HCT116 (cell line): Measurements from ENCODE around the gene PBX3. TPM values are rescaled to one million over a fixed set of nuclear protein-coding genes. Genes with fewer than 3 reads are reported as not detected.

Source experiments
- ATAC-seq: fragments of 200-7000 bp; cut with Tn5 transposase; 2 replicates; pipeline ENCODE4 v1.9.1; 2020; ENCODE audit warnings: mild to moderate bottlenecking, moderate library complexity
- BruUV-seq: library from RNA; stranded (reverse); fragments of 400-500 nt; replicated peaks from 2 replicates; lab custom pipeline; 2021; lab: Mats Ljungman, UMichigan
- CTCF ChIA-PET: fragments of 300-600 bp; sonication (Branson Sonifier 250); formaldehyde crosslinking; loops from one replicate; lab custom pipeline; 2021; ENCODE audit warnings: antibody characterized with exemption; lab: Charles Lee
- POLR2A ChIA-PET: fragments of 300-600, 350-600 bp; sonication (Branson Sonifier 250); formaldehyde crosslinking; loops from one replicate; lab custom pipeline; 2021; ENCODE audit warnings: antibody characterized with exemption; lab: Charles Lee
- RAD21 ChIA-PET, 2 experiments: fragments of 300-600 bp; sonication (Branson Sonifier 250); formaldehyde crosslinking; loops; one replicate each; lab custom pipeline; 2023; ENCODE audit warnings: low total read pairs in 2 of 2; ENCODE audit not compliant: uncharacterized antibody in 2 of 2, unreplicated experiment in 2 of 2, low non-redundant PET in 1 of 2; lab: Charles Lee
- DNase-seq: peaks from one replicate; pipeline ENCODE4 v3.0.0-alpha.2; 2010; ENCODE audit warnings: low read depth, low spot score
- H2AFZ ChIP-seq: fragments of 200-600 bp; shearing (Covaris generic), sonication (generic); 2 replicates; pipeline ENCODE4 v1.6.1; 2017; ENCODE audit warnings: low read depth, mixed run types, mixed read lengths, antibody characterized with exemption, low read length; ENCODE audit not compliant: poor library complexity, severe bottlenecking
- H3K27ac ChIP-seq: 2 replicates; pipeline ENCODE4 v1.5.1; 2012; ENCODE audit warnings: low read depth, low read length
- H3K27me3 ChIP-seq: fragments of 200-600 bp; sonication (generic); 2 replicates; pipeline ENCODE4 v1.6.1; 2016; ENCODE audit warnings: mixed run types, low read length, mixed read lengths; ENCODE audit not compliant: insufficient read depth
- H3K36me3 ChIP-seq, 2 experiments: fragments of 200-500 bp in 1 of 2; fragments of 200-600 bp in 1 of 2; sonication (Bioruptor generic) in 1 of 2; sonication (generic) in 1 of 2; 2 replicates each; pipeline versions ENCODE4 v1.5.1 to v1.6.1; 2014 to 2016; ENCODE audit warnings: low read length in 2 of 2, inconsistent platforms in 1 of 2, mixed read lengths in 1 of 2, mixed run types in 1 of 2; ENCODE audit not compliant: insufficient read depth in 2 of 2, control insufficient read depth in 1 of 2
- H3K4me1 ChIP-seq, 2 experiments: fragments of 200-600 bp in 1 of 2; sonication (generic) in 1 of 2; 2 replicates each; pipeline versions ENCODE4 v1.5.1 to v1.6.1; 2012 to 2017; ENCODE audit warnings: low read length in 2 of 2, inconsistent platforms in 1 of 2, mild to moderate bottlenecking in 1 of 2, mixed read lengths in 1 of 2, mixed run types in 1 of 2, moderate library complexity in 1 of 2; ENCODE audit not compliant: insufficient read depth in 2 of 2, control insufficient read depth in 1 of 2
- H3K4me2 ChIP-seq: fragments of 200-600 bp; sonication (generic); 2 replicates; pipeline ENCODE4 v1.6.1; 2017; ENCODE audit warnings: mixed run types, low read length, mixed read lengths
- H3K4me3 ChIP-seq, 2 experiments: fragments of 200-600 bp in 1 of 2; sonication (generic) in 1 of 2; replicated peaks in 1 of 2; 2 replicates each; pipeline ENCODE4 v1.5.1; 2011 to 2016; ENCODE audit warnings: low read length in 2 of 2, control low read depth in 1 of 2, low read depth in 1 of 2, mild to moderate bottlenecking in 1 of 2, mixed read lengths in 1 of 2, mixed run types in 1 of 2
- H3K79me2 ChIP-seq: fragments of 200-600 bp; sonication (generic); 2 replicates; pipeline ENCODE4 v1.6.1; 2017; ENCODE audit warnings: mild to moderate bottlenecking, mixed run types, low read length, moderate library complexity, mixed read lengths; ENCODE audit not compliant: insufficient read depth
- H3K9ac ChIP-seq: fragments of 200-600 bp; sonication (generic); 2 replicates; pipeline ENCODE4 v1.6.1; 2016; ENCODE audit warnings: low read length, mixed read lengths
- H3K9me2 ChIP-seq: fragments of 200-600 bp; sonication (generic), shearing (Covaris generic); 2 replicates; pipeline ENCODE4 v1.6.1; 2017; ENCODE audit warnings: mixed run types, mild to moderate bottlenecking, moderate library complexity; ENCODE audit not compliant: insufficient read depth
- H3K9me3 ChIP-seq, 2 experiments: fragments of 200-500 bp in 1 of 2; fragments of 200-600 bp in 1 of 2; sonication (Bioruptor generic) in 1 of 2; sonication (generic) in 1 of 2; 2 replicates each; pipeline ENCODE4 v1.6.1; 2014 to 2017; ENCODE audit warnings: low read length in 2 of 2, mixed read lengths in 2 of 2, inconsistent platforms in 1 of 2, low read depth in 1 of 2, mild to moderate bottlenecking in 1 of 2, mixed run types in 1 of 2, moderate library complexity in 1 of 2; ENCODE audit not compliant: control insufficient read depth in 1 of 2, insufficient read depth in 1 of 2
- H4K20me1 ChIP-seq: fragments of 200-600 bp; sonication (generic), shearing (Covaris generic); 2 replicates; pipeline ENCODE4 v1.6.1; 2017; ENCODE audit warnings: mixed run types, mild to moderate bottlenecking, moderate library complexity; ENCODE audit not compliant: insufficient read depth
- CBX3 ChIP-seq: IDR thresholded peaks from 2 replicates; pipeline ENCODE4 v1.6.1; 2012; ENCODE audit warnings: low read depth
- CEBPB ChIP-seq: IDR thresholded peaks from 2 replicates; pipeline ENCODE4 v1.6.1; 2012; ENCODE audit warnings: low read depth
- CTCF ChIP-seq, 3 experiments: fragments of 200-600 bp in 1 of 3; sonication (generic) in 1 of 3; IDR thresholded peaks in 2 of 3; conservative IDR thresholded peaks in 1 of 3; 2 replicates each; pipeline ENCODE4 v1.5.1; 2012 to 2017; ENCODE audit warnings: low read depth in 2 of 3, low read length in 2 of 3, antibody characterized with exemption in 1 of 3, borderline replicate concordance in 1 of 3, control low read depth in 1 of 3, mild to moderate bottlenecking in 1 of 3, mixed read lengths in 1 of 3, mixed run types in 1 of 3, moderate library complexity in 1 of 3; ENCODE audit not compliant: insufficient read depth in 1 of 3
- EGR1 ChIP-seq: IDR thresholded peaks from 2 replicates; pipeline ENCODE4 v1.6.1; 2012; ENCODE audit warnings: low read depth
- ELF1 ChIP-seq: IDR thresholded peaks from 2 replicates; pipeline ENCODE4 v1.6.1; 2012; ENCODE audit warnings: low read depth, borderline replicate concordance
- FOSL1 ChIP-seq: IDR thresholded peaks from 2 replicates; pipeline ENCODE4 v1.6.1; 2012; ENCODE audit warnings: low read depth
- MAX ChIP-seq: IDR thresholded peaks from 2 replicates; pipeline ENCODE4 v1.6.1; 2012
- REST ChIP-seq: IDR thresholded peaks from 2 replicates; pipeline ENCODE4 v1.6.1; 2012; ENCODE audit warnings: low read depth
- ZNF274 ChIP-seq: fragments of 200-500 bp; sonication (Bioruptor generic); IDR thresholded peaks from 2 replicates; pipeline ENCODE4 v1.6.1; 2014; ENCODE audit warnings: mild to moderate bottlenecking, low read depth, low read length, inconsistent platforms
- intact Hi-C: fragments of 100-400 bp; cut with micrococcal nuclease; formaldehyde crosslinking; loops from 2 replicates; pipeline ENCODE4 v1.10.0; 2022
- total RNA-seq: library from RNA; stranded (reverse); gene quantifications from one replicate; pipeline ENCODE4 v1.2.1, GENCODE V29; 2021; ENCODE audit not compliant: unreplicated experiment

Gene PBX3
- total RNA-seq, 1 experiment from 2014 or later, result 13.5 TPM

GRCh38 chr9:126001581-126002225 is 254.5 kb downstream of the PBX3 start (continued):
- no peak for TF ChIP-seq CTCF (IDR thresholded peaks at IDR 0.05 in 2 of 3, conservative IDR thresholded peaks at IDR 0.05 in 1 of 3; ENCODE audit: borderline replicate concordance in 1 of 3, insufficient read depth in 1 of 3, low read depth in 2 of 3, low read length in 2 of 3)
- no peak for TF ChIP-seq CBX3
- no peak for TF ChIP-seq MAX

- Histone ChIP-seq H2AFZ (no peak overlapping the region), H3K9ac (no peak overlapping the region), H3K9me2 (no peaks in the 10 kb centered on the region), H3K27ac (no peak overlapping the region), H3K79me2 (no peaks in the 10 kb centered on the region), H3K27me3 (no peaks in the 10 kb centered on the region), H3K4me1 (no peaks in the 10 kb centered on the region), H3K4me3 (no peak overlapping the region), H3K9me3 (peaks cover 3 to 6% of the 10 kb centered on the region in 2 experiments; a peak in 2 of 4 replicates), H3K4me2 (no peak overlapping the region), H4K20me1 (no peaks in the 10 kb centered on the region), H3K36me3 (no peaks in the 10 kb centered on the region)
- RAD21 ChIA-PET, result no interaction called here
- TF ChIP-seq EGR1 (no peak), REST (no peak), ZNF274 (no peak), ELF1 (no peak), FOSL1 (no peak), CTCF (IDR thresholded peaks at IDR 0.05 in 2 of 3, conservative IDR thresholded peaks at IDR 0.05 in 1 of 3; ENCODE audit: borderline replicate concordance in 1 of 3, insufficient read depth in 1 of 3, low read depth in 2 of 3, low read length in 2 of 3) (no peak), CEBPB (no peak)
- no TSS peak for BruUV-seq
- CTCF ChIA-PET, result no interaction called here
- DNase-seq (no peak), ATAC-seq (no peak)
- POLR2A ChIA-PET, result no interaction called here
- intact Hi-C loops, result no loop called here
These were observed 255.5 kb downstream of the PBX3 start for GRCh38 chr9:126002476-126003350.
